NCI-H446 treated with DMSO at 0.1 percent for 48 hours (cell line): ENCODE results near the gene CHEK2.
"Not testable (repeated sequence)": the region's sequence is repeated elsewhere in the genome, so short reads cannot be mapped to it uniquely, and the experiment has no call there.

Experiments used
- DNase-seq: peaks from one replicate; lab custom pipeline; 2025; lab: John Stamatoyannopoulos, UW

CHEK2 gene

DNA sequence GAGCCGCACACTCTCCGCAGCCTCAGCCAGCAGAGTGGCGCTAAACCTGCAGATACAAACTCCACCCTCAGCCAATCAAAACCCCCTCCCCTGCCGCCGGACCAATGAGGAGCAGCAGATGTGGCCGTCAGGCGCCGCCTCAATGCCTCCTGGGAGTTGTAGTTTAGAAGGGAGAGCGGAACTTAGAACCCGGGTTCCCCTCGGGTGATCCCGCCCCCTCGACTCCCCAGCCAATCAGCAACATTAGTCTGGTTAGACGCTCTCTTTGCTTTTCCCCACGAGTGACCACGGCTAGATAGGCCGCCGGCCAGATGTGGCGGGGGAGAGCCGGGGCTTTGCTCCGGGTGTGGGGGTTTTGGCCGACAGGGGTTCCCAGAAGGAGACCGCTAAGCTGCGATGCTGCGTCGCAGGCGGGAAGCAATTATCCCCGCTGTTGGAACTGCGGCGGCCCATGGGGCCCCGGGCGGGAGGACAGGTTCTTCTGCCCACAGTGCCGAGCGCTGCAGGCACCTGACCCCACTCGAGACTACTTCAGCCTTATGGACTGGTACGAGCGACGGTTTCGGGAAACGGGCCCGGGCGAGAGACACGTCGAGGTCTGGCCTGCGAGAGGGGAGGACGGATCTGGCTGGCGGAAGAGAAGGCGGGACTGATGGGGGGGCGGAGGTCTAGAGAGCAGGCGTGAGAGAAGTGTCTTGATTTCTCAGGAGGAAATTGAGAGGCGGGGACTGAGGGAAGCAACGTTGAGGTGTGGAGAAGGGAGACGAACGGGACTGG, at the start of gene CHEK2, which contains the start of gene HSCB:
TSS of gene CHEK2 (minus strand) at position 36 of the 777 bp plus-strand sequence. CDS start 7,099 bp downstream, outside the sequence.
TSS of gene HSCB (plus strand) at position 255 of the 777 bp plus-strand sequence. CDS start at position 312, 57 bp downstream.
- DNase-seq = peak; percentile 99

DNA sequence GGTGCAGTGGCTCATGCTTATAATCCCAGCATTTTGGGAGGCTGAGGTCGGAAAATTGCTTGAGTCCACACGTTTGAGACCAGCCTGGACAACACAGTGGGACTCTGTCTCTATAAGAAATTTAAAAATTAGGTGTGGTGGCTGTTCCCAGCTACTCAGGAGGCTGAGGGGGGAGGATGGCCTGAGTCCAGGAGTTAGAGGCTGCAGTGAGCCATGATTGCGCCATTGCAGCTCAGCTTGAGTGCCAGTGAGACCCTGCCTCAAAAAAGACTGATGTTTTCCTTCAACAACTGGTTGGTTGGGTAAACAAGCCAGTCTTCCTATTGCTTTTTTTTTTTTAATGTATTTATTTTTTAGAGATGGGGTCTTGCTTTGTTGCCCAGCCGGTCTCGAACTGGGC, 49.5 kb upstream of the CHEK2 start:
- DNase-seq = no peak

DNA sequence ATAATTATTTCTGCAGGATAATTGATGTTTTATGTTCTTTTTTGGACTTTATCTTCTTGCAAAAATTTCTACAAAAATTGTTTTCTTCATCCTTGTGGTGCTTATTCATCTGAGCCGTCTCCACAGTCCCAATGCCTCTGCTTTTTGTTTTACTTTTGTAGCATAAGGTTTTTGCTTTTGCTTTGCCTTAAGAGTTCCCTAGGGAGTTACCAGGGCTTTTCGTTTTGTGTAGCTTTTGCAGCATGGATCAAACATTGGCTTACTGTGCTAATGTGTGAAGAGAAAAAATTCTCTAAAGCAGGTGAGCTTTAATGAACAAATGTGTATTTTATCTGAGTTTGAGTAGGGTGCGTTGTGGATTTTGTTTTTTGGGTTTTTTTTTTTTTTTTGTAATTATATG, 47.0 kb upstream of the CHEK2 start:
- no peak for DNase-seq

DNA sequence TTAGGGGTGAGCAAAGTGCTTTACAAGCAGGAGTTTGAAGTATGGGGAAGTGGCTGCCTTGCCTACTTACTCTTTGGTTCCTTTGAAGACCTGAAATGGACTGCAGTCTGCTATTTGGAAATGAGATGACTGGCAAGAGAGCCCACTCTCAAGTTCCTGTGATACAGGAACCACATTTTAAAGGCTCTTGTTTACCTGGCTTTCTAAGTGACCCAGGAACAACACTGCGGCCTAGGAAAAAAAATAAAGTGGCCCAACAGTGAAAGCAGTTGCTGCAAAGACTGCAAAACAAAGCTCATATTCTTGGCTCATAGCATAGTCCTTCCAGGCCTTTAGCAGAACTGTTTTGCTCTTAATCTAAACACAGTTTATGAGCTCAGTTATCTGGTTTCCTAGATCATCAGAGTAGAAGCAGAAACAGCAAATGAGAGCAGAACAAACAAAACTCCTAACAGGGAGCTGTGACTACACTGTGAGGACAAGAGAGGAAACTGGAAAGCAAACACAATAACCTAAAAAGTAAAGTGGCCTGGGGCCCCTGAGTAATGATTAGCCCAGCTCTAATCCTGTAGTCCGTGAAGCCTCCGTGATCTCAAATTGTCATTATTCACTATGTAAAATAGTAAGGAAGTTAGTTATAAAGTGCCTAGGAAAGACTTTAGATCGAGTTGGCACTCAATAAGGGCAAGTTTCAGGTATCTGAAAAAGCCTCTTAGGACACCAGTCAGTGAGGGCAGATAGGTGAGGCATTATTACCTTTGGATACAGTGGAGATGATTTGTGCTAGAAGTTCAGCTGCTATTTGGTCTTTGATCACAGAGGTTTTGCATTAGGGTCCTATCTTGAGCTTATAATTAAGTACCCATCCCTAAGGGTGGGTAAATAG, 42.4 kb upstream of the CHEK2 start:
- DNase-seq = no peak

DNA sequence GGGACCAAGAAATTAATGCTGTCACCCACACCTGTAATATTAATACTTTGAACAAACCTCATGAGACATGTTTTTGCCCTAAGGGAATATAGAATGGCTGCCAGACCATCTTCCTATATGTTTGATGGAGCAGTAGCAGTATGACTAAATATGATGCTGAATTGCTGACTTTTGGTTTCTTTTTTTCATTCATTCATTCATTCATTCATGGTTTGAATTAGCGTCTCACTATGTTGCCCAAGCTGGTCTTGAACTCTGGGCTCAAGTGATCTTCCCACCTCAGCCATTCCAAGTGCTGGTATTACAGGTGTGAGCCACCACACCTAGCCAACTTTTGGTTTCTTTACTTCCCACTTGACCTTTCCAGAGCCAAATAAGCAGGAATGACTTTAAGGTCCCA, 38.7 kb upstream of the CHEK2 start:
- DNase-seq = no peak

DNA sequence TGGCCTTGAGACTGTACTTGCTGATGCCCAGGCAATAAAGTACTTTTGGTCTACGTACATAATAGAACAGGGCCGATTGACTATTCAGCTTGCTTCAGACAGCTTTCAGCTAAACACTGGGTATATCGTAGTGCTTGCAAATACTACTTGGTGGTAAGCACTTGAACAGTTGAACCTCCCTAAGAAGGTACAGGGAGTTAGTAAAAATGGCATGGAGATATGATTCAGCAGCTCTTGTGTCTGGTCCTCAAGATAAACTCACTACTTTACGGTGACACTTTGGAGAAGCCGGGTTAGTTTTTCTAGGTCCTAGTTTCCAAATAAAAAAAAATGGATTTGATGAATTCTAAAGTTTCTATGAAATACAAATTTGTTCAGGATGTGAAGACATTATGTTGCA, 38.2 kb upstream of the CHEK2 start:
- no peak for DNase-seq

DNA sequence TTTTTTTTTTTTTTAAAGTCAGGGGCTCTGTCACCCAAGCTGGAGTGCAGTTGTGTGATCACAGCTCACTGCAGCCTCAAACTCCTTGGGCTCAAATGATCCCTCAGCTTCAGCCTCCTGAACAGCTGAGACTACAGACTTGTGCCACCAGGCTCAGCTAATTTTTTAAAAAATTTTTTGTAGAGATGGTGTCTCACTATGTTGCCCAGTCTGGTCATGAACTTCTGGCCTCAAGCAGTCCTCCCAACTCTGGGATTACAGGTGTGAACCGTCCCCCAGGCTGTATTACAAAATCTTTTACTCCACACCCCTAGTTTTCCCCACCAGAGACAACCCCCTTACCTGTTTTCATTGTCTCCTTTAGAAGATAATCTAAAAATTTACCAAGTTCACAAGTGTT, 32.8 kb upstream of the CHEK2 start:
- no peak for DNase-seq

DNA sequence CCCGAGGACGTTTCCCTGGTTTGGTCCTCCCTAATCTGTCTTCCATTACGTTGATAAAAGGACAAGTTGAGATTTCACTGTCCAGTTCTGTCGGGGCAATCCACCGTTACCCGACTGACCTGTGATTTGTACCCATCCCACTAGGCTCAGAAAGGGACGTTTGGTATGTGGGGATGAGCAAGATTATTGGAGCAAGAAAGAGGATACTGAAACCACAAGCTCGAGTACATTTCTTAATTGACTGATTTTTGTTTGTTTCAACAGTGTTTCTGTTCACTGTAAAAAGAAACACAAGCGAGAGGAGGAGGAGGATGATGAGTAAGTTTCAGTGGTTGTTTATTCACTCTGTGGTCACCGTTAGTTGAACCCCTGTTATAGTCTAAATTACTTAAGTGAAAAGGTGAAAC, 31.8 kb upstream of the CHEK2 start:
- no peak for DNase-seq

DNA sequence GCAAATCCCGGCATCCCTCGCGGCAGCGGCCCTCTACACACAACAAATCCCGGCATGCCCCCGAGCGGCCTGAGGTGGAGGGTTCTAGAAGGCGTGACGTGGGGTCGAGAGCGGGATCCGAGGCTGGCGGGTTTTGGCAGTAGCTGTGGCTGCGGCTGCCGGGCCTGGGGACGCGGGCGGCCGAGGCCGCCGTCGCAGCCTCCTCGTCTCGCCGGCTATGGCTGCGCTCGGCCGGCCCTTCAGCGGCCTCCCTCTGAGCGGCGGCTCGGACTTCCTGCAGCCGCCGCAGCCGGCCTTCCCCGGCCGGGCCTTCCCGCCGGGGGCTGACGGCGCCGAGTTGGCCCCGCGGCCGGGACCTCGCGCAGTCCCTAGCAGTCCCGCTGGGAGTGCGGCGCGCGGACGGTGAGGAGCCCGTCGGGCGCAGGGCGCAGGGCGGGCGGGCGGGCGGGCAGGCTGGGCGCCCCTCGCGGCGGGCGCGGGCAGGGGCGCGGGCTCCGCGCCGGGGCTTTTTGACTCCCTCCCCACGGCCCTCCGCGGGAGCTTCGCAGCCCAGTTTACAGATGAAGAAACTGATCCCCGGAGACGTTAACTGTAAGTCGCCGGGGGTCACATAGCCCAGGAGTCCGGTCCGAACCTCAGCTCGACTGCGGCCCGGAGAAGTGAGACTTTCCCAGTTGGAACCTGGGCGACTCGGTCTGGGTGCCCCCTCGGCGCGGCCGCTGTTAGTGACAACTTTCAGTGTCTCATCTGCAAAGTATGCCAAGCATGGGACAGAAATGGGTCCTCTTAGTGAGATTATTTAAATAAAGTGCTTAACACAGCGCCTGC, 31.2 kb upstream of the CHEK2 start, which contains the start of gene CCDC117:
TSS of gene CCDC117 (plus strand) at position 63 of the 828 bp plus-strand sequence. CDS start at position 218, 155 bp downstream.
- DNase-seq = peak; percentile 93

DNA sequence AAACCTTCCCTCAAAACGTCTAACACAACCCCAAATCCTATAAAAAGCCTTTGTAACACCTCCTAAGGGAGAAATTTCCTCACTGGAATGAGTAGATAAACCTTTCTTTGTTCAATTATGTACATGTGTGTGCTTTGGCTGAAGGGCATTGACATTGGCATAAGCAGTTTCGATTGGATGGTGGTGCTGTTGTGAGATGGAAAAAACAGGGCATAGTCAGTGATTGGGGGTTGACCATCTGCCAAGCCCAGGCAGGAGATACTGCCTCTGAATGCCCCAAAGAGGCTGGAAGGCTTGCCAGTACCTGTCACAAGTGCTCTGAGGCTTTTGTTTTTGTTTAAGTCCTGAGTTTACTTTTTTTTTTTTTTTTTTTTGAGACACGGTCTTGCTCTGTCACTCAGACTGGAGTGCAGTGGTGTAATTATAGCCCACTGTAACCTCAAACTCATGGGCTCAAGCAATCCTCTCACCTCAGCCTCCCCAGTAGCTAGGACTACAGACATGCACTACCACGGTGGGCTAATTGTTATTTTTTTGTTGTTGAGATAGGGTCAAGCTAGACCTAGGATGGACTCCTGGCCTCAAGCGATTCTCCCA, 29.7 kb upstream of the CHEK2 start:
- peak; percentile 45 for DNase-seq

DNA sequence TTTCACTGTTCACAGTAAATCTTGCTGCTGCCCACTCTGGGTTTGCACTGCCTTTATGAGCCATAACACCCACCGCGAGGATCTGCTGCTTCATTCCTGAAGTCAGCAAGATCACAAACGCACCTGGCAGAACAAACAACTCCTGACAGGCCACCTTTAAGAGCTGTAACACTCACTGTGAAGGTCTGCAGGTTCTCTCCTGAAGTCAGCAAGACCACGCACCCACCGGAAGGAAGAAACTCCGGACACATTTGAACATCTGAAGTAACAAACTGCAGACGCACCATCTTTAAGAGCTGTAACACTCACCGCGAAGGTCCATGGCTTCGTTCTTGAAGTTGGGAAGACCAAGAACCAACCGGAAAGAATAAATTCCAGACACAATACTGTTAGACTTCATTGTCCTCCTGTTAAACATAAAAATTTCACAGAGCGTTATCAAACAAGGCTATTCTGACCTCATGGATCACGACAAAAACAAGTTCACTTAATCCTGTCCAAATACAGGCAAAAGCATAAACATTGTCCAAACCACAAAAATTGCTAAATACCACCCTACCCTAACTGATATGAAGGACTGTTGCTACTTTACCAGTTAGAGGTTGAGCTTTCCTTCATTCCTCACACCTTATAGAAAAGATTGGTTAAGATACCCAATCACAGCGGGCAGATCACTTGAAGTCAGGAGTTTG, 27.9 kb upstream of the CHEK2 start:
- no peak for DNase-seq

DNA sequence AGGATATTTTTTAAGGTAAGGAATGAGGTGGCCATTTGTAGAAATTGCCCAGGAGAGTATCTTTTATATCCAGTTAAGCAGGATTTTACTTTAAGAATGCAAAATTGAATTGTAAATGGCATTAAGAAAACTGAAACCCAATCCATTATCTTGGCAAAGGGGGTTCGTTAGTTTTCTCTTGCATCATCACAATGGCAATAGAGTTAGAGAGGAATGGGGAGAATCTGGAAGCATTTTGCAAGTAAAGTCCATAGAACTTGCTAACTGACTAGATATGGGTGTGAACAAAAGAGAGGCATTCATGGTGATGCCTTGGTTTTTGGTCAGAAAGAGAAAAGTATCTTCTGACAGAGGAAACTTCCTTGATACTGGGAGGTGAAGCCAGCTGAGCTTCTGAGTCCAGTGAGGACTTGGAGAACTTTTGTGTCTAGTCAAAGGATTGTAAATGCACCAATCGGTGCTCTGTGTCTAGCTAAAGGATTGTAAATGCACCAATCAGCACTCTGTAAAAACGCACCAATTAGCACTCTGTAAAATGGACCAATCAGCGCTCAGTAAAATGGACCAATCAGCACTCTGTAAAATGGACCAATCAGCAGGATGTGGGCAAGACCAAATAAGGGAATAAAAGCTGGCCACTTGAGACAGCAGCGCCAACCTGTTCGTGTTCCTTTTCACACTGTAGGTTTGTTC, 27.2 kb upstream of the CHEK2 start:
- DNase-seq = no peak

DNA sequence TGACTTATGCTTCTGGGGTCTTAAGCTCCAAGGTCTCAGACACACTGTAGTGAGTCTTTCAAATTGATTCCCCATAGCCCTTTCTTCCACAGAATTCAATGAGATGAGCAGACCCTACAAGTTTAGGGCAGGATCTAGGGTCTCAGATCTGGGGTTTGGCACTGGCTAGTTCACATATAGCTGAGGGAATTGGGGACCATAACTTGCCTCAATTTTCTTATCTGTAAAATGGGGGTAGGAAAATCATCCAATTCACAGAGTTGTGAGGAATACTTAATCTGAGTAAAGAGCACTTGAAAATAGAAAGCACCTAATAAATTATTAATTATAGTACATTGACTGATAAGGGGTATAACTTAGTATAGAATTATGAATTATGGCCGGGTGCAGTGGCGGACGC, 25.0 kb upstream of the CHEK2 start:
- DNase-seq = no peak

DNA sequence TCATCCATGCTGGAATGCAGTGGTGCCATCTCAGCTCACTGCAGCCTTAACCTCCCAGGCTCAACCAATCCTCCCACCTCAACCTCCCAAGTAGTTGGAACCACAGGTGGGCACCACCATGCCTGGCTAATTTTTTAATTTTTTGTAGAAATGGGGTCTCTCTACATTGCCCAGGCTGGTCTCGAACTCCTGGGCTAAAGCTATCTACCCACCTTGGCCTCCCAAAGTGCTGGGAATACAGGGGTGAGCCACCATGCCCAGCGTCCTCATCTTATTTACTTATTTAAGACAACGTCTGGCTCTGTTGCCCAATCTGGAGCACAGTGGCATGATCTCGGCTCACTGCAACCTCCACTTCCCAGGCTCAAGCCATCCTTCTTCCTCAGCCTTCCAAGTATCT, 20.4 kb upstream of the CHEK2 start:
- not testable (repeated sequence) for DNase-seq

DNA sequence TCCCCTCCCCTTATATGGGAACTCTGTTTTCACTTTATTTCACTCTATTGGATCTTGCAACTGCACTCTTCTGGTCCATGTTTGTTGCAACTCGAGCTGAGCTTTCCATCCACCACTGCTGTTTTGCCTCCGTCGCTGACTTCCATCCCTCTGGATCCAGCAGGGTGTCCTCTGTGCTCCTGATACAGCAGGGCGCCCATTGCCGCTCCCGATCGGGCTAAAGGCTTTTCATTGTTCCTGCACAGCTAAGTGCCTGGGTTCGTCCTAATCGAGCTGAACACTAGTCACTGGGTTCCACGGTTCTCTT, 19.8 kb upstream of the CHEK2 start:
- DNase-seq = no peak

DNA sequence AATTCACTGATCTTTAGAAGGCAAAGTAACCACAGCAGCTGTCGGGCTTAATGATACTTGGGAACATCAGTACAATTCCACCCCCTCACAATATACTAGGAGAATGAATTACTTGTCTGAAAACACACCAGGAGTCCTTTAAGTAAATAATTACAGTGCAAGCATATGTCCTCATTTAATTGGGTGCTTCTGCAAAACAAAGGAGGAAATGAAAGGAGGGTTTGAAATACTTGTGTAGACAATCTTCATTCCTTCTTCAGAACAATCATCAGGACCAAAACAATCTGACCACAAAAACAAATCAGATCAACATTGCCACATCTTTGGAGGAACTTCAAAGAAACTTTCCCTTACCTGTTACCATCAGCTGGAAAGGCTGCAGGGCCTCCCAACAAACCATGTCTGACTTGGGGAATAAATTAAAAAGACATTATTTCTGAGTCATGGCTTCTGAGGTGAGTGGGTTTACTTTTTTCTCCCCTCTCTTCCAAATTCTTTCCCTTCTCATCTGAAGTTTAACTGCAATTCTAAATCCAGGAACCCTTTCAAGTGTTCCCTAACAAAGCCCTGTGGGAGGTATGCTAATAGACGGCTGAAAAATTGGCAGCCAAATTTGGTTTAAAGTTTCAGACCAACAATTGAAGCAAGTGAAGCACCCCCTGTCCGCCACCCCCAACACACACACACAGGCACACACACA, 18.4 kb upstream of the CHEK2 start:
- no peak for DNase-seq

DNA sequence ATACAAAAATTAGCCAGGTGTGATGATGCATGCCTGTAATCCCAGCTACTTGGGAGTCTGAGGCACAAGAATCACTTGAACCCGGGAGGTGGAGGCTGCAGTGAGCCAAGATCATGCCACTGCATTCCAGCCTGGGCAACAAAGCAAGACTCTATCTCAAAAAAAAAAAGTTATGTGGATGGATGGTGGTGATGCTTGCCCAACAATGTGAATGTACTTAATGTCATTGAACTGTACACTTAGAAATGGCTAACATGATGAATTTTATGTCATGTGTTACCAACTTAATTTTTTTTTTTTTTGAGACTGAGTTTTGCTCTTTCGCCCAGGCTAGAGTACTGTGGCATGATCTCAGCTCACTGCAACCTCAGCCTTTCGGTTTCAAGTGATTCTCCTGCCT, 12.9 kb upstream of the CHEK2 start:
- DNase-seq = not testable (repeated sequence)

DNA sequence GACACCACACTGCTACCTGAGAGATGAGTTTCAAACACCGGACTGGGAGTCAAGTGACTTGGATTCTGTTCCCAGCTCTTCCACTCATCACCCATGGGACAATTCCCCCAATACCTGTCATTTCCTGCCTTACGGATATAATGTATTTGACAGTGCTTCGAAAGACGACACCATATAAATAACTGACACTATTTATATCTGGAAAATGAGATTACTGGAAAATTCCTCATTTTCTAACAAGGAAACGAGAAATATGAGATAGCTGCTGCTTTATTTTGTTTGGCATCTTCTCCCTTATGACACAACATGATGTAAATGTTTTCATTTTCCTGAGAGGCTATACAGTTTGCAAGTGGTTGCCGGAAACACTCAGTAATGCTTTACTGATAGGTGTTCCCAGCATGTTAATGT, 8.9 kb upstream of the CHEK2 start:
- no peak for DNase-seq

DNA sequence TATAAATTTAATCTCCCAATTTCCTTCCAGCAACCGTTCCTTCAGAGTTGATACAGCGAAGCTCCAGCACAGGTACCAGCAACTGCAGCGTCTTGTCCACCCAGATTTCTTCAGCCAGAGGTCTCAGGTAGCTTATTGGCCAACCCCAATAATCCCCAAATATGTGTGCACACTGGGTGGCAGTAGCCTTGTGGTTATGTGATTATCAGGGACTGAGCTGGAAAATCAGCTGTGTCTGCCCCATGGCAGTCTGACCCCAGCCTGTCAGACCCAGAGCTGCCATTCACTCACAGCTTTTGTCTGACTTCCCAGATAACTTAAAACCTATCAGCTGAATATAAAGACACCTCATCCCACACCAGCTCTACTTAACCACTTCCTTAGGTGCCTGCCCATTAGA, 2.2 kb upstream of the CHEK2 start:
- no peak for DNase-seq

DNA sequence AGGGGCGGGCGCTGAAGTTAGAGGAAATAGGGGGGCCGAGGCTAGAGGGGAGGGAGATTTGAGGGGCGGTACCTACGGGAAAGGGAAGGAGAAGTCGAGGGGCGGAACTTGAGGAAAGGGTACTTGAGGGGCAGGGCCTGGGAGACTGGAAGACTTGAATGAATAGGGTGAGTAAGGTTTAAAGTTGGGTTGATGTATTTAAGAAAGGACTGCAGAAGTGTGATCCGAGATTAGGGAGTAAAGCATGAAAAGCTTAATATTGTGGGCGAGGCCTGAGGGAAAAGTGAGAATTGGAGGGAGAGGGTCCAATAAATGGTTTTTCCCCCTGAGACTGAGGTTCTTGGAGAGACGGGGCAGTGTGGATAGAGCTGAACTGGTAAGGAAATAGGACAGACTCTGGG, 942 bp upstream of the CHEK2 start:
- DNase-seq = no peak
